Breast epithelium (tissue), 4 donors: ENCODE results near the gene CDH5. TPM values are rescaled to one million over a fixed set of nuclear protein-coding genes. Genes with fewer than 3 reads are reported as not detected.

Experiments
- DNase-seq, 2 donors: peaks; one replicate each; pipeline ENCODE4 v3.0.0-alpha.2; 2019; ENCODE audit warnings: low spot score in 2 of 2
- H3K27ac ChIP-seq, 2 donors: fragments of 200-600 bp; sonication (generic) in 1 of 2; one replicate each; pipeline ENCODE4 v1.5.1; 2016 to 2019; ENCODE audit warnings: mild to moderate bottlenecking in 1 of 2
- H3K27me3 ChIP-seq, 2 donors: fragments of 200-600 bp; sonication (generic) in 1 of 2; one replicate each; pipeline versions ENCODE4 v1.5.1 to v1.6.0; 2017 to 2019; ENCODE audit warnings: control low read depth in 1 of 2, mild to moderate bottlenecking in 1 of 2
- H3K36me3 ChIP-seq: fragments of 200-600 bp; one replicate; pipeline ENCODE4 v1.5.1; 2019
- H3K4me1 ChIP-seq, 2 donors: fragments of 200-600 bp; sonication (generic); one replicate each; pipeline ENCODE4 v1.5.1; 2016 to 2019; ENCODE audit warnings: control low read depth in 1 of 2
- H3K4me3 ChIP-seq, 3 donors: fragments of 200-600 bp; sonication (generic); 1 replicate in 2 of 3; 2 replicates in 1 of 3; pipeline ENCODE4 v1.5.1; 2016 to 2019; ENCODE audit warnings: mild to moderate bottlenecking in 3 of 3, moderate library complexity in 2 of 3
- H3K9me3 ChIP-seq, 2 donors: fragments of 200-600 bp; sonication (generic) in 1 of 2; one replicate each; pipeline ENCODE4 v1.5.1; 2016 to 2019; ENCODE audit warnings: control low read depth in 1 of 2
- POLR2A ChIP-seq: fragments of 450-650 bp; IDR thresholded peaks from one replicate; pipeline ENCODE4 v1.6.1; 2016; ENCODE audit warnings: antibody characterized with exemption, mild to moderate bottlenecking, moderate library complexity
- POLR2AphosphoS5 ChIP-seq, 3 donors: sonication (generic); formaldehyde crosslinking; IDR thresholded peaks; one replicate each; pipeline ENCODE4 v1.6.1; 2017; ENCODE audit warnings: antibody characterized with exemption in 3 of 3
- intact Hi-C: fragments of 100-400 bp; cut with DNase I; formaldehyde crosslinking; loops from one replicate; pipeline ENCODE4 v1.15.1; 2023; ENCODE audit warnings: low total_unique reads
- total RNA-seq, 3 donors: library from RNA; depleted of rRNA; stranded (reverse); fragments of >200 nt; gene quantifications; one replicate each; pipeline ENCODE4 v1.1.0, GENCODE V29; 2016
- TF ChIP-seq, protein P1 (sequence below), 3 donors: fragments of 450-650 bp; IDR thresholded peaks; one replicate each; pipeline ENCODE4 v1.5.1; 2016 to 2017; ENCODE audit warnings: antibody characterized with exemption in 3 of 3, mild to moderate bottlenecking in 3 of 3, moderate library complexity in 3 of 3

Gene CDH5
- total RNA-seq, 3 donors from 2014 or later = 19.2 to 52.8 (median 45.1) TPM

DNA sequence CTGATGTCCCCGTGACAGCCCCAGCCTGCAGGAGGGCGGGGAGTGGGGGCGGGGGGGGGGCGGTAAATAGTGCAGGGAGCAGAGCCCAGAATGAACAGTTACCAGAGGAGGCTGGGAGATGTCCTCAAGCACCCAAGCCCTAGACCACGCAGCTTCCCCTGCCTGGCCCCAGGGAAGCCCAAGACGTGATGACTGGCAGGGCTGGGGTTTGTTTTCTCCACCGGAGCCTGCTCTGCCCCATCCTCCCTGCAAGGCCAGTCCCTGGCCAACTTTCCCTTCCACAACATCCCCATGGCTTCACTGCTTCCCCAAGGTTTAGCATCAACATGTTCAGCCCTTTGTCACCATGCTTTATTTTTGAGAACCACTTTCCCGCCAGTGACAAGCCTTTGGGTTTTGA, 59.2 kb downstream of the CDH5 start:
- H3K27me3 ChIP-seq = peaks cover 2 to 8% of the 10 kb centered on the region in 2 donors

GRCh38 chr16:66426112-66427035, 59.9 kb downstream of the CDH5 start:
- Histone ChIP-seq H3K36me3 (no peaks in the 10 kb centered on the region), H3K9me3 (no peaks in the 10 kb centered on the region), H3K4me3 (peak overlapping the region; percentile 28 to 82 (median 49)), H3K27ac (no peak overlapping the region), H3K27me3 (peaks cover 2 to 8% of the 10 kb centered on the region in 2 donors), H3K4me1 (peaks cover 0 to 4% of the 10 kb centered on the region in 2 donors)
- no peak for DNase-seq
- TF ChIP-seq POLR2AphosphoS5 (IDR thresholded peaks at IDR 0.05) = no peak
- intact Hi-C loops = no loop called here

More for the DNA sequence above, 59.2 kb downstream of the CDH5 start:
- Histone ChIP-seq H3K9me3 (no peaks in the 10 kb centered on the region), H3K27ac (no peak overlapping the region), H3K4me3 (no peak overlapping the region), H3K36me3 (no peaks in the 10 kb centered on the region), H3K4me1 (peaks cover 0 to 4% of the 10 kb centered on the region in 2 donors)
- intact Hi-C loops = loop anchor here (1.0 kb wide), 1 partner anchor 34 kb away; no protein-coding TSS in a partner anchor
- no peak for DNase-seq
- TF ChIP-seq POLR2AphosphoS5 (IDR thresholded peaks at IDR 0.05) (no peak), POLR2A (no peak)
- TF ChIP-seq, protein P1, sequence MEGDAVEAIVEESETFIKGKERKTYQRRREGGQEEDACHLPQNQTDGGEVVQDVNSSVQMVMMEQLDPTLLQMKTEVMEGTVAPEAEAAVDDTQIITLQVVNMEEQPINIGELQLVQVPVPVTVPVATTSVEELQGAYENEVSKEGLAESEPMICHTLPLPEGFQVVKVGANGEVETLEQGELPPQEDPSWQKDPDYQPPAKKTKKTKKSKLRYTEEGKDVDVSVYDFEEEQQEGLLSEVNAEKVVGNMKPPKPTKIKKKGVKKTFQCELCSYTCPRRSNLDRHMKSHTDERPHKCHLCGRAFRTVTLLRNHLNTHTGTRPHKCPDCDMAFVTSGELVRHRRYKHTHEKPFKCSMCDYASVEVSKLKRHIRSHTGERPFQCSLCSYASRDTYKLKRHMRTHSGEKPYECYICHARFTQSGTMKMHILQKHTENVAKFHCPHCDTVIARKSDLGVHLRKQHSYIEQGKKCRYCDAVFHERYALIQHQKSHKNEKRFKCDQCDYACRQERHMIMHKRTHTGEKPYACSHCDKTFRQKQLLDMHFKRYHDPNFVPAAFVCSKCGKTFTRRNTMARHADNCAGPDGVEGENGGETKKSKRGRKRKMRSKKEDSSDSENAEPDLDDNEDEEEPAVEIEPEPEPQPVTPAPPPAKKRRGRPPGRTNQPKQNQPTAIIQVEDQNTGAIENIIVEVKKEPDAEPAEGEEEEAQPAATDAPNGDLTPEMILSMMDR (IDR thresholded peaks at IDR 0.05) = no peak

GRCh38 chr16:66427036-66427860, 60.8 kb downstream of the CDH5 start, which contains the start of gene BEAN1:
Gene BEAN1, plus strand, starts transcription at chr16:66427295. Its CDS starts 10,382 bp downstream, at chr16:66437677.
- H3K27ac ChIP-seq = no peak within 1 kb of the TSS
- no peak for DNase-seq
- TF ChIP-seq, protein P1 (IDR thresholded peaks at IDR 0.05) = no peak
- TF ChIP-seq POLR2A (no peak), POLR2AphosphoS5 (IDR thresholded peaks at IDR 0.05) (no peak)

GRCh38 chr16:66427871-66428681, 61.6 kb downstream of the CDH5 start:
- no peak for TF ChIP-seq POLR2A
- TF ChIP-seq POLR2AphosphoS5 (IDR thresholded peaks at IDR 0.05) = no peak
- TF ChIP-seq, protein P1 (IDR thresholded peaks at IDR 0.05) = no peak
- DNase-seq = no peak
- intact Hi-C loops = no loop called here
- Histone ChIP-seq H3K27me3 (peaks cover 2 to 8% of the 10 kb centered on the region in 2 donors), H3K9me3 (no peaks in the 10 kb centered on the region), H3K4me1 (peaks cover 0 to 4% of the 10 kb centered on the region in 2 donors), H3K4me3 (peak overlapping the region; percentile 39 to 82 (median 60)), H3K27ac (no peak overlapping the region), H3K36me3 (no peaks in the 10 kb centered on the region)

More at GRCh38 chr16:66427036-66427860, 60.8 kb downstream of the CDH5 start, which contains the start of gene BEAN1:
- Histone ChIP-seq H3K9me3 (no peaks in the 10 kb centered on the region), H3K27me3 (peaks cover 2 to 8% of the 10 kb centered on the region in 2 donors), H3K4me3 (peak within 1 kb of the TSS; percentile 39 to 82 (median 60)), H3K36me3 (no peaks in the 10 kb centered on the region), H3K4me1 (peaks cover 0 to 4% of the 10 kb centered on the region in 2 donors)
- intact Hi-C loops = no loop called here
